BE2C (cell line): Measurements from ENCODE around the gene SHOX. TPM values are rescaled to one million over a fixed set of nuclear protein-coding genes. Genes with fewer than 3 reads are reported as not detected.

Source experiments
- DNase-seq: peaks from one replicate; pipeline ENCODE4 v3.0.0-alpha.2; 2020
- H3K27me3 ChIP-seq: fragments of 250-450 bp; sonication (Bioruptor Pico); 2 replicates; pipeline ENCODE4 v1.5.1; 2020; ENCODE audit warnings: mild to moderate bottlenecking
- H3K36me3 ChIP-seq: fragments of 250-450 bp; sonication (Bioruptor Pico); 2 replicates; pipeline ENCODE4 v1.5.1; 2020; ENCODE audit warnings: mild to moderate bottlenecking
- H3K4me1 ChIP-seq: fragments of 250-450 bp; sonication (Bioruptor Pico); 2 replicates; pipeline ENCODE4 v1.5.1; 2020
- H3K4me3 ChIP-seq: 2 replicates; pipeline ENCODE4 v1.5.1; 2011; ENCODE audit warnings: low read depth, low read length
- H3K9me3 ChIP-seq: fragments of 250-450 bp; sonication (Bioruptor Pico); 2 replicates; pipeline ENCODE4 v1.5.1; 2020
- polyA plus RNA-seq: library from polyadenylated mRNA; unstranded; fragments of >200 nt; gene quantifications from one replicate; pipeline ENCODE4 v1.2.1, GENCODE V29; 2012; ENCODE audit warnings: low read depth, missing spikeins; ENCODE audit not compliant: insufficient read length, insufficient read depth
- TF ChIP-seq, protein P1 (sequence below): IDR thresholded peaks from 2 replicates; pipeline ENCODE4 v1.5.1; 2012; ENCODE audit warnings: mild to moderate bottlenecking, low read depth, low read length

Gene SHOX
- polyA plus RNA-seq, result 0.19 TPM

DNA sequence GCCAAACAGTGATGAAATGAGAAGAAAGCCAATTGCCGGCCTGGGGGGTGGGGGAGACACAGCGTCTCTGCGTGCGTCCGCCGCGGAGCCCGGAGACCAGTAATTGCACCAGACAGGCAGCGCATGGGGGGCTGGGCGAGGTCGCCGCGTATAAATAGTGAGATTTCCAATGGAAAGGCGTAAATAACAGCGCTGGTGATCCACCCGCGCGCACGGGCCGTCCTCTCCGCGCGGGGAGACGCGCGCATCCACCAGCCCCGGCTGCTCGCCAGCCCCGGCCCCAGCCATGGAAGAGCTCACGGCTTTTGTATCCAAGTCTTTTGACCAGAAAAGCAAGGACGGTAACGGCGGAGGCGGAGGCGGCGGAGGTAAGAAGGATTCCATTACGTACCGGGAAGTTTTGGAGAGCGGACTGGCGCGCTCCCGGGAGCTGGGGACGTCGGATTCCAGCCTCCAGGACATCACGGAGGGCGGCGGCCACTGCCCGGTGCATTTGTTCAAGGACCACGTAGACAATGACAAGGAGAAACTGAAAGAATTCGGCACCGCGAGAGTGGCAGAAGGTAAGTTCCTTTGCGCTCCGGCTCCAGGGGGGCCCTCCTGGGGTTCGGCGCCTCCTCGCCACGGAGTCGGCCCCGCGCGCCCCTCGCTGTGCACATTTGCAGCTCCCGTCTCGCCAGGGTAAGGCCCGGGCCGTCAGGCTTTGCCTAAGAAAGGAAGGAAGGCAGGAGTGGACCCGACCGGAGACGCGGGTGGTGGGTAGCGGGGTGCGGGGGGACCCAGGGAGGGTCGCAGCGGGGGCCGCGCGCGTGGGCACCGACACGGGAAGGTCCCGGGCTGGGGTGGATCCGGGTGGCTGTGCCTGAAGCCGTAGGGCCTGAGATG is at the start of gene SHOX:
Gene SHOX (plus strand): TSS at position 180 of the 885 bp plus-strand sequence. CDS start 107 bp downstream, at position 287.
- no peaks in the 10 kb centered on the region for H3K9me3 ChIP-seq
- DNase-seq, result no peak
- TF ChIP-seq, protein P1, sequence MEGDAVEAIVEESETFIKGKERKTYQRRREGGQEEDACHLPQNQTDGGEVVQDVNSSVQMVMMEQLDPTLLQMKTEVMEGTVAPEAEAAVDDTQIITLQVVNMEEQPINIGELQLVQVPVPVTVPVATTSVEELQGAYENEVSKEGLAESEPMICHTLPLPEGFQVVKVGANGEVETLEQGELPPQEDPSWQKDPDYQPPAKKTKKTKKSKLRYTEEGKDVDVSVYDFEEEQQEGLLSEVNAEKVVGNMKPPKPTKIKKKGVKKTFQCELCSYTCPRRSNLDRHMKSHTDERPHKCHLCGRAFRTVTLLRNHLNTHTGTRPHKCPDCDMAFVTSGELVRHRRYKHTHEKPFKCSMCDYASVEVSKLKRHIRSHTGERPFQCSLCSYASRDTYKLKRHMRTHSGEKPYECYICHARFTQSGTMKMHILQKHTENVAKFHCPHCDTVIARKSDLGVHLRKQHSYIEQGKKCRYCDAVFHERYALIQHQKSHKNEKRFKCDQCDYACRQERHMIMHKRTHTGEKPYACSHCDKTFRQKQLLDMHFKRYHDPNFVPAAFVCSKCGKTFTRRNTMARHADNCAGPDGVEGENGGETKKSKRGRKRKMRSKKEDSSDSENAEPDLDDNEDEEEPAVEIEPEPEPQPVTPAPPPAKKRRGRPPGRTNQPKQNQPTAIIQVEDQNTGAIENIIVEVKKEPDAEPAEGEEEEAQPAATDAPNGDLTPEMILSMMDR, result no peak
- H3K4me1 ChIP-seq, result no peaks in the 10 kb centered on the region
- H3K4me3 ChIP-seq, result no peak within 1 kb of the TSS
- H3K36me3 ChIP-seq, result no peaks in the 10 kb centered on the region
- no peaks in the 10 kb centered on the region for H3K27me3 ChIP-seq

DNA sequence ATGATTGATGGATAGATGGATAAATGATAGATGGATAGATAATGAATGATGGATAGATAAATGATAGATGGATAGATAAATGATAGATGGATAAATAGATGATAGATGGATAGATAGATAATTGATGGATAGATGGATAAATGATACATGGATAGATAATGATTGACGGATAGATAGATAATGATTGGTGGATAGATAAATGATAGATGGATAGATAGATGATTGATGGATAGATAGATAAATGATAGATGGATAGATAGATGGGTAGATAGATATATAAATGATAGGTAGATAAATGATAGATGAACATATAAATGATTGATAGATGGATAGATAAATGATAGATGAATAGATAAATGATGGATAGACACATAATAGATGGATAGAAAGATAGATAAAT is 49.5 kb upstream of the SHOX start:
- H3K36me3 ChIP-seq, result no peaks in the 10 kb centered on the region
- TF ChIP-seq, protein P1, result no peak
- H3K4me3 ChIP-seq, result no peak overlapping the region
- H3K27me3 ChIP-seq, result no peaks in the 10 kb centered on the region
- no peaks in the 10 kb centered on the region for H3K4me1 ChIP-seq
- DNase-seq, result no peak
- no peaks in the 10 kb centered on the region for H3K9me3 ChIP-seq

DNA sequence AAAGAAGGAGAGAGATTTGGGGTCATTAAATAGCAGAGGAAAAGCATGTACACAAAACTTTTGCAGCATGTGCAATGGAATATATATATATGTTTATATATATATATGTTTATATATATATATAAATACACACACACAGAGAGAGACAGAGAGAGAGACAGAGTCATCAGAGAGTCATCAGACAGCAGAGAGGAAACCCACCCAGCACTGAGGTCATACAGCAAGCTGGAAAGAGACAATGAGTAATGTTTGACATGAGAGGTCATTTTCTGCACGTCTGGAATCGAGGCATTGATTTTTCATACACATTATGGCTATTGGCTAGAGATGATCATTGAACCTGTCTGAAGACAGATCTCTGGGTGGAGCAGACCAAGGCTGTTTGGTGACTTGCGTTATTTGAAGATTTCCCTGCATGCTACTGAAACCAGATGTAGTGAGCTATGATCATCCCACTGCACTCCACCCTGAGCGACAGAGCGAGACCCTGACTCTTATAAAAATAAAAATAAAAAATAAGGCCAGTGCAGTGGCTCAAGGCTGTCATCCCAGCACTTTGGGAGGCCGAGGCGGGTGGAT is 48.8 kb upstream of the SHOX start:
- Histone ChIP-seq H3K36me3 (no peaks in the 10 kb centered on the region), H3K9me3 (no peaks in the 10 kb centered on the region)
- TF ChIP-seq, protein P1, result no peak

GRCh38 chrX:584572-584971 is 46.0 kb upstream of the SHOX start:
- Histone ChIP-seq H3K4me1 (no peaks in the 10 kb centered on the region), H3K4me3 (no peak overlapping the region), H3K9me3 (no peaks in the 10 kb centered on the region), H3K36me3 (no peaks in the 10 kb centered on the region), H3K27me3 (no peaks in the 10 kb centered on the region)
- no peak for DNase-seq
- TF ChIP-seq, protein P1, result no peak

More for the DNA sequence above, 48.8 kb upstream of the SHOX start:
- no peaks in the 10 kb centered on the region for H3K27me3 ChIP-seq
- DNase-seq, result no peak
- H3K4me3 ChIP-seq, result no peak overlapping the region
- H3K4me1 ChIP-seq, result no peaks in the 10 kb centered on the region

DNA sequence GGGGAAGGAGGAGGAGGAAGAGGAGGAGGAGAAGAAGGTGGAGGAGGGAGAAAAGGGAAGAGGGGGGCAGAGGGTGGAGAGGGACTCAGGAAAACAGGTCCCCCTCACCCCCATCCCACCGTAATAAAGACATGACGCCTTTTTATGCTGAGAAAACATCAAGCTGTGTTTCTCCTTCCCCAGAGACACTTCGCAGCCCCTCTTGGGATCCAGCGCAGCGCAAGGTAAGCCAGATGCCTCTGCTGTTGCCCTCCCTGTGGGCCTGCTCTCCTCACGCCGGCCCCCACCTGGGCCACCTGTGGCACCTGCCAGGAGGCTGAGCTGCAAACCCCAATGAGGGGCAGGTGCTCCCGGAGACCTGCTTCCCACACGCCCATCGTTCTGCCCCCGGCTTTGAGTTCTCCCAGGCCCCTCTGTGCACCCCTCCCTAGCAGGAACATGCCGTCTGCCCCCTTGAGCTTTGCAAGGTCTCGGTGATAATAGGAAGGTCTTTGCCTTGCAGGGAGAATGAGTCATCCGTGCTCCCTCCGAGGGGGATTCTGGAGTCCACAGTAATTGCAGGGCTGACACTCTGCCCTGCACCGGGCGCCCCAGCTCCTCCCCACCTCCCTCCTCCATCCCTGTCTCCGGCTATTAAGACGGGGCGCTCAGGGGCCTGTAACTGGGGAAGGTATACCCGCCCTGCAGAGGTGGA is 45.3 kb upstream of the SHOX start:
- H3K9me3 ChIP-seq, result no peaks in the 10 kb centered on the region
- H3K27me3 ChIP-seq, result no peaks in the 10 kb centered on the region

More for the DNA sequence above, 45.3 kb upstream of the SHOX start:
- H3K36me3 ChIP-seq, result no peaks in the 10 kb centered on the region
- TF ChIP-seq, protein P1, result no peak
- H3K4me3 ChIP-seq, result no peak overlapping the region
- H3K4me1 ChIP-seq, result no peaks in the 10 kb centered on the region
- DNase-seq, result no peak
